Mesendoderm (in vitro differentiated cells): ENCODE results near the gene KCNK5.
A peak's percentile ranks its signal among the peaks of the same experiment; 100 is the strongest.

Experiments used
- DNase-seq: peaks from one replicate; pipeline ENCODE4 v3.0.0; 2013
- H2AK5ac ChIP-seq: 2 replicates; pipeline ENCODE4 v1.6.1; 2013; ENCODE audit warnings: low read length, inconsistent platforms
- H2BK120ac ChIP-seq: 2 replicates; pipeline ENCODE4 v1.6.1; 2013; ENCODE audit warnings: low read depth, mild to moderate bottlenecking, low read length, moderate library complexity, mixed read lengths
- H2BK15ac ChIP-seq: replicated peaks from 2 replicates; pipeline ENCODE4 v1.6.1; 2013; ENCODE audit warnings: low read depth, mild to moderate bottlenecking, moderate library complexity
- H2BK5ac ChIP-seq: 2 replicates; pipeline ENCODE4 v1.6.1; 2013; ENCODE audit warnings: low read length, inconsistent platforms
- H3K18ac ChIP-seq: 2 replicates; pipeline ENCODE4 v1.6.1; 2013; ENCODE audit warnings: mild to moderate bottlenecking, low read length, mixed read lengths
- H3K23ac ChIP-seq: one replicate; pipeline ENCODE4 v1.6.1; 2013; ENCODE audit warnings: low read length
- H3K27ac ChIP-seq: 2 replicates; pipeline ENCODE4 v1.5.1; 2013; ENCODE audit warnings: low read depth, mild to moderate bottlenecking, inconsistent platforms, low read length, moderate library complexity
- H3K27me3 ChIP-seq: 2 replicates; pipeline ENCODE4 v1.6.1; 2013; ENCODE audit warnings: low read length, control low read depth, mild to moderate bottlenecking, inconsistent platforms; ENCODE audit not compliant: insufficient read depth, poor library complexity
- H3K36me3 ChIP-seq: 2 replicates; pipeline ENCODE4 v1.6.1; 2013; ENCODE audit warnings: low read length, inconsistent platforms; ENCODE audit not compliant: control insufficient read depth, insufficient read depth
- H3K4ac ChIP-seq: one replicate; pipeline ENCODE4 v1.6.1; 2013; ENCODE audit warnings: low read depth, mild to moderate bottlenecking, low read length, moderate library complexity
- H3K4me1 ChIP-seq: 2 replicates; pipeline ENCODE4 v1.6.1; 2013; ENCODE audit warnings: low read depth, low read length, inconsistent platforms; ENCODE audit not compliant: control insufficient read depth
- H3K4me2 ChIP-seq: 2 replicates; pipeline ENCODE4 v1.6.1; 2013; ENCODE audit warnings: low read length
- H3K4me3 ChIP-seq: 2 replicates; pipeline ENCODE4 v1.5.1; 2013; ENCODE audit warnings: mild to moderate bottlenecking, low read length
- H3K56ac ChIP-seq: one replicate; pipeline ENCODE4 v1.6.1; 2013; ENCODE audit warnings: low read length
- H3K79me1 ChIP-seq: 2 replicates; pipeline ENCODE4 v1.6.1; 2013; ENCODE audit warnings: low read length, inconsistent platforms
- H3K79me2 ChIP-seq: 2 replicates; pipeline ENCODE4 v1.6.1; 2013; ENCODE audit warnings: mild to moderate bottlenecking, low read length; ENCODE audit not compliant: control insufficient read depth, insufficient read depth
- H3K9ac ChIP-seq: 2 replicates; pipeline ENCODE4 v1.6.1; 2013; ENCODE audit warnings: low read length, inconsistent platforms
- H4K5ac ChIP-seq: one replicate; pipeline ENCODE4 v1.6.1; 2013; ENCODE audit warnings: low read length
- H4K8ac ChIP-seq: one replicate; pipeline ENCODE4 v1.6.1; 2013; ENCODE audit warnings: low read depth, mild to moderate bottlenecking, control low read depth, low read length, moderate library complexity
- WGBS: extraction: QIAGEN DNeasy Blood & Tissue Kit; methylation state at CpG from one replicate; pipeline ENCODE4 v1.1.7; 2013; ENCODE audit warnings: low lambda C conversion rate, missing lambda C conversion rate; ENCODE audit not compliant: insufficient coverage; ENCODE audit errors: extremely low coverage; 5-methylcytosine and 5-hydroxymethylcytosine counted together

KCNK5 gene

GRCh38 chr6:39261751-39262150, 32.5 kb upstream of the KCNK5 start:
- H3K23ac ChIP-seq = no peak overlapping the region
- DNase-seq = no peak
- no peaks in the 10 kb centered on the region for H3K4me1 ChIP-seq
- H3K27me3 ChIP-seq = no peaks in the 10 kb centered on the region
- H3K27ac ChIP-seq = no peak overlapping the region
- H3K18ac ChIP-seq = no peak overlapping the region
- H2AK5ac ChIP-seq = no peak overlapping the region
- H3K79me2 ChIP-seq = no peaks in the 10 kb centered on the region
- no peaks in the 10 kb centered on the region for H3K79me1 ChIP-seq
- no peak overlapping the region for H3K9ac ChIP-seq
- no peak overlapping the region for H3K56ac ChIP-seq
- H4K8ac ChIP-seq = no peak overlapping the region
- WGBS = no CpG with 5 or more reads among the region's 3 CpGs
- no peak overlapping the region for H2BK5ac ChIP-seq
- H4K5ac ChIP-seq = no peak overlapping the region
- no peak overlapping the region for H2BK15ac ChIP-seq
- no peak overlapping the region for H2BK120ac ChIP-seq
- no peak overlapping the region for H3K4ac ChIP-seq
- no peak overlapping the region for H3K4me3 ChIP-seq
- H3K4me2 ChIP-seq = no peak overlapping the region
- no peaks in the 10 kb centered on the region for H3K36me3 ChIP-seq

GRCh38 chr6:39260953-39261352, 31.7 kb upstream of the KCNK5 start:
- Histone ChIP-seq H2BK5ac (no peak overlapping the region), H3K9ac (no peak overlapping the region), H3K4me2 (no peak overlapping the region), H3K4me3 (no peak overlapping the region), H3K36me3 (no peaks in the 10 kb centered on the region), H3K4ac (no peak overlapping the region), H4K8ac (no peak overlapping the region), H3K18ac (no peak overlapping the region), H2BK120ac (no peak overlapping the region), H2AK5ac (no peak overlapping the region), H3K27me3 (no peaks in the 10 kb centered on the region), H3K4me1 (peaks cover 3% of the 10 kb centered on the region), H4K5ac (no peak overlapping the region), H3K23ac (no peak overlapping the region), H3K27ac (no peak overlapping the region), H3K79me2 (no peaks in the 10 kb centered on the region), H2BK15ac (no peak overlapping the region), H3K56ac (no peak overlapping the region), H3K79me1 (no peaks in the 10 kb centered on the region)
- no peak for DNase-seq
- no CpG with 5 or more reads among the region's 2 CpGs for WGBS

GRCh38 chr6:39260456-39260855, 31.2 kb upstream of the KCNK5 start:
- H2AK5ac ChIP-seq = no peak overlapping the region
- no peak overlapping the region for H2BK120ac ChIP-seq
- no peak overlapping the region for H3K56ac ChIP-seq
- H3K4me3 ChIP-seq = no peak overlapping the region
- H3K23ac ChIP-seq = no peak overlapping the region
- H3K27me3 ChIP-seq = no peaks in the 10 kb centered on the region
- H4K5ac ChIP-seq = no peak overlapping the region
- H3K4ac ChIP-seq = no peak overlapping the region
- no peak overlapping the region for H3K9ac ChIP-seq
- no peaks in the 10 kb centered on the region for H3K79me1 ChIP-seq
- no peak overlapping the region for H2BK5ac ChIP-seq
- no peak overlapping the region for H3K4me2 ChIP-seq
- no peak overlapping the region for H2BK15ac ChIP-seq
- H3K4me1 ChIP-seq = peaks cover 3% of the 10 kb centered on the region
- no peak overlapping the region for H4K8ac ChIP-seq
- no peak overlapping the region for H3K27ac ChIP-seq
- no peak overlapping the region for H3K18ac ChIP-seq
- WGBS = no CpG with 5 or more reads among the region's 2 CpGs
- no peaks in the 10 kb centered on the region for H3K79me2 ChIP-seq
- no peak for DNase-seq
- no peaks in the 10 kb centered on the region for H3K36me3 ChIP-seq

DNA sequence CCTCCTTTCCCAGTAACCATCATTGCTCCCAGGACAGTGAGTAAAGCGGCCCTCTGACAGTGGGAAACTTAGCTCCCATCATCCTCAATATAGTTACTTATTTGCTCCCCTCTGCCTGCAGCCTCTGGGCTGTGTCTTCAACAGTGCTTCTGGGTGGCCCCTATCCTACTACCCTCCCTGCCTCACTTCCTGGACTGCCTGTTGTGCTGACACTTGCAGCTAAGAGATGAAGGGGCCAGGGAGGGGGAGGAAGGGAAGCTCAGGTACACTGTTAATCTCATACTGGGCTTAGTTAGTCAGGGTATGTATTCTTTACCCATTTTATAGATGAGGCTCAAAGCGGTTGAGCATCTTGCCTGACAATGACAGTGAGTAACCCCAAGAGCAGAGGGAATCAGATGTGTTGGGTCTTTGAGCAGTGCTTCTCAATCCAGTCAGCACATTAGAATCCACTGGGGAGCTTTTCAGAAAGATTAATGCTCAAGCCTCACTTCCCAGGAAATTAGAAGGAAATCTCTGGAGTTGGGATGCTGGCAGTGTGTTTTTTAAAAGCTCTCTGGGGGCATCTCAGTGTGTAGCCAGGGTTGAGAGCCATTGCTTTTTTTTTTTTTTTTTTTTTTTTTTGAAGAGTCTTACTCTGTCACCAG, 27.1 kb upstream of the KCNK5 start:
- no peak overlapping the region for H4K8ac ChIP-seq
- H3K79me2 ChIP-seq = no peaks in the 10 kb centered on the region
- H2BK5ac ChIP-seq = no peak overlapping the region
- DNase-seq = peak; percentile 47
- H3K4me1 ChIP-seq = peaks cover 3% of the 10 kb centered on the region
- no peaks in the 10 kb centered on the region for H3K79me1 ChIP-seq
- H3K9ac ChIP-seq = no peak overlapping the region
- H3K36me3 ChIP-seq = no peaks in the 10 kb centered on the region
- no peak overlapping the region for H3K56ac ChIP-seq
- H3K27me3 ChIP-seq = no peaks in the 10 kb centered on the region
- WGBS = no CpG with 5 or more reads among the region's 2 CpGs
- H3K27ac ChIP-seq = no peak overlapping the region
- no peak overlapping the region for H2BK120ac ChIP-seq
- H3K4ac ChIP-seq = no peak overlapping the region
- no peak overlapping the region for H3K4me2 ChIP-seq
- no peak overlapping the region for H2BK15ac ChIP-seq
- H4K5ac ChIP-seq = no peak overlapping the region
- H3K23ac ChIP-seq = no peak overlapping the region
- H3K18ac ChIP-seq = no peak overlapping the region
- H3K4me3 ChIP-seq = no peak overlapping the region
- H2AK5ac ChIP-seq = no peak overlapping the region

- no peak overlapping the region for H2BK15ac ChIP-seq
- DNase-seq = no peak
- no peak overlapping the region for H2AK5ac ChIP-seq
- H3K4me2 ChIP-seq = no peak overlapping the region
- H3K79me1 ChIP-seq = no peaks in the 10 kb centered on the region
- peaks cover 3% of the 10 kb centered on the region for H3K4me1 ChIP-seq
- H3K27ac ChIP-seq = no peak overlapping the region
- no peak overlapping the region for H4K8ac ChIP-seq
- H4K5ac ChIP-seq = no peak overlapping the region
- H3K18ac ChIP-seq = no peak overlapping the region
- no peak overlapping the region for H3K4me3 ChIP-seq
- no peaks in the 10 kb centered on the region for H3K27me3 ChIP-seq
- H3K56ac ChIP-seq = no peak overlapping the region
- H2BK120ac ChIP-seq = no peak overlapping the region
- H3K79me2 ChIP-seq = no peaks in the 10 kb centered on the region
- H3K36me3 ChIP-seq = no peaks in the 10 kb centered on the region
- H3K4ac ChIP-seq = no peak overlapping the region
- WGBS = no CpG with 5 or more reads among the region's 4 CpGs
- no peak overlapping the region for H3K23ac ChIP-seq
- no peak overlapping the region for H2BK5ac ChIP-seq
- H3K9ac ChIP-seq = no peak overlapping the region
Observed at GRCh38 chr6:39254999-39255535, 25.8 kb upstream of the KCNK5 start.

DNA sequence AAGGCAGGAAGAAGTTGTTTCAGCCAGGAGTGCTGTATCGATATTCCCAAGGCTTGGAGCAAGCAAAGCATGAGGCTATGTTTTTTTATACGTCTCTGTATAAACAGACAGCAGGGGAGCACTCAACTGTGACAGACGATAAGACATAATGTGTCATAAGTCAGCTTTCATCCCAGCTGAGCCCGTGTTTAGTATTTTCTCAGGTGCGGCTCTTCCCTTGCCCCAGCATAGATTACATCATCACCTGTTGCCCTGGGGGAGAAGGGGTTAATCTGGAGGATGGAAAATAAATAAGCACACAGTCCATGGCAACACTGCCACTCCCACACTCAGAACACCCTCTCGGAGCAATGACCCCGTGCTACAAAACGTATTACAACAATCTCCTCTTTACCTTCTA, 22.1 kb upstream of the KCNK5 start:
- no peaks in the 10 kb centered on the region for H3K36me3 ChIP-seq
- H3K23ac ChIP-seq = no peak overlapping the region
- no CpG with 5 or more reads among the region's 8 CpGs for WGBS
- peaks cover 1% of the 10 kb centered on the region for H3K4me1 ChIP-seq
- H2AK5ac ChIP-seq = no peak overlapping the region
- no peak overlapping the region for H3K27ac ChIP-seq
- H4K5ac ChIP-seq = no peak overlapping the region
- no peak overlapping the region for H3K4ac ChIP-seq
- no peaks in the 10 kb centered on the region for H3K79me1 ChIP-seq
- no peak overlapping the region for H3K9ac ChIP-seq
- no peak overlapping the region for H2BK15ac ChIP-seq
- no peak overlapping the region for H3K18ac ChIP-seq
- H2BK5ac ChIP-seq = no peak overlapping the region
- no peak overlapping the region for H3K4me2 ChIP-seq
- H2BK120ac ChIP-seq = no peak overlapping the region
- DNase-seq = no peak
- H3K79me2 ChIP-seq = no peaks in the 10 kb centered on the region
- H4K8ac ChIP-seq = no peak overlapping the region
- H3K27me3 ChIP-seq = no peaks in the 10 kb centered on the region
- H3K4me3 ChIP-seq = no peak overlapping the region
- no peak overlapping the region for H3K56ac ChIP-seq
